GM18951 (cell line): ENCODE data around the gene ADRA2C.

Source experiments
- POLR2A ChIP-seq: IDR thresholded peaks from 4 replicates; pipeline ENCODE4 v1.6.1; 2011; ENCODE audit warnings: mild to moderate bottlenecking; ENCODE audit not compliant: insufficient read length, insufficient read depth; ENCODE audit errors: extremely low read depth
- in situ Hi-C: fragments of 300-500 bp; cut with MboI; formaldehyde crosslinking; loops from one replicate; pipeline ENCODE4 v1.12.0; 2022; ENCODE audit warnings: low sequenced_read_pairs, mixed read lengths, inconsistent platforms; ENCODE audit not compliant: unreplicated experiment

ADRA2C gene

DNA sequence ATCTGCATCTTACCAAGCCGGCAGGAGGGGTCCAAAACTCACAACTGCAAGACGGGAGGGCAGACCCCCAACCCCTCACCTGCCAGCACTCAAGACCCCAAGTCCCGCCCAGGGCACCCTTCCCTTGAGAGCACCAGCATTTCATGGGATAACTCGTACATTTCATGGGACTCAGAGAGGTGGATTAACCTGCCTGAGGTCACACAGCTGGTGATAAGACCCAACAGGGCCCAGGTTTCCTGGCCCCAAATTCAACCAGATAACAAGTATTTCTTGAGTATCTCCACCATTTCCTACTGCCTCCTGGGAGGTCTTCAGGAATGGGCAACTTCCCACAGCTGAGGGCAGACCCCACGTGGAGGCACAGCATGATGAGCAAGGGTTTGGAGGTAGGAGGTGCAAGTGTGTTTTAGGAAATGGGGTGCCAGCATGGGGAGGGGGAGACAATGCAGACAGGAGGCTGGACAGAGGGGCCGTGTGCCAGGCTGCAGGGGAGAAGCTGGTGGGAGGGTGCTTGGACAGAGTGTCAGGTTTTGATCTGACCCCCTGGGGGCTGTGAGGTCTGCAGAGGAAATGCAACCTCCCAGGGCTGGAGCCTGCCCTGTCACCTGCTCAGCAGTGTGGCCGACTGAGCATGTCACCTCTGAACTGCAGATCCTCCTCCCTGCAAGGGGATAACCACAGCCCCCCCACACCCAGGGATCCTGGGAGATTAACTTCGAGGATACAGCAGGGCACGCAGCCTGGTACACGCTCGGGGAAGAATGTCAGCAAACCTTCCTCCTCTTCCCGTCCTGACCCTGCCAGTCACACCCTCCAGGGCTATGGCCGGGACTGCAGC, 4.4 kb downstream of the ADRA2C start:
- TF ChIP-seq POLR2A = no peak
- in situ Hi-C loops = no loop called here

DNA sequence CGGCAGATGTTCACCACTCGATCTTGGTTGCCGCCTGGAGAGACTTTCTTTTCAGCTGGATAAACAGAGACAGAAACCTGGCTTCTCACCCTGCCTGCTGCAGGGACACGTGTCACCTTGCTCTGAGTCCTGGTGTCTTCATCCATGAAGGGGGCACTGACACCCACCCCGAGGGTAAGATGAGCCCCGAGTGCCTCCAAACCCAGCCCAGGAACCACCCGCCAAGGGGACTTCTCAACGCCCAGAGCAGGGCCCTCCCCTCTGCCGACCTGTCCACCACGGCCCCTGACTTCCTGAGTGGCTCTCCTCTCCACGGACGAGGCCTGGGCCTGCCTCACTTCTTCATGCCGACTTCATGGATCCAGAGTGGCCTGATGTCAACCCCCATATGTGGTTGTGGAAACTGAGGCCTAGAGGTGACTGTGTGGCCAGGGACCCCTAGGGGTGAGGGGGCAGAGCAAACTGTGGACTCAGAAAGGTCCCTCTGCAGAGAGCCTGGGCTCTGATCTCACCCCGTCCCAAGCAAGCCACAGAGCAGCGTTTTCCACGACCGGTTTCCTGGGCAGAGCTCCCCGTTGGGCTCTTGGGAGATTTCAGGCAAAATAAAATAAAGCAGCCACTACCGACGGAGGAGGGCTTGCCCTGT, 5.1 kb downstream of the ADRA2C start:
- TF ChIP-seq POLR2A = no peak
- in situ Hi-C loops = no loop called here

DNA sequence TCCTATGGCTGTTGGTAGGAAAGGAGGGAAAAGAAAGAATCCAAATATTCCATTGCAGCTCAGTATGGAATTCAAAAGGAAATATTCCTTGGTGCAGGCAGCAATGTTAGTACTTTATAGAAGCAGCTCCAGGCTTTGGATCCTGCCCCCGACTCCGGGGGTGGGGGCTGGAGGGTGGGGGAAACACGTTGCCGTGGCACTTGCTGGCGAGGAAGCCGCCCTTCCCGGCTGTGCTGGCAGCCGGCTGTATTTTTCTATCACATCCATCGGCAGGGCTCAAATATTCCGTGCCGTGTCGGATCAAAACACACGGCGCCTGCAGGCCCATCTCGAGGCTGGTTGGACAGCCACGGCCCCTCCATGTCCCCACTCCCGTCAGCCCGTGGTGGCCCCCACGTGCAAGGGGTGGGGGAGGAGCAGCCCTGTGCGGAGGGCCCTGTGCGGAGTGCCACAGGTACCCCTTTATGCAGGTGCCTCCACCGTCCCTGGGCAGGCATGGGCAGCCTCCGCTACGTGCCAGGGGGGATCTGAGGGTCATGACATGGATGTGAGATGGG, 5.8 kb downstream of the ADRA2C start:
- in situ Hi-C loops = no loop called here
- no peak for TF ChIP-seq POLR2A

DNA sequence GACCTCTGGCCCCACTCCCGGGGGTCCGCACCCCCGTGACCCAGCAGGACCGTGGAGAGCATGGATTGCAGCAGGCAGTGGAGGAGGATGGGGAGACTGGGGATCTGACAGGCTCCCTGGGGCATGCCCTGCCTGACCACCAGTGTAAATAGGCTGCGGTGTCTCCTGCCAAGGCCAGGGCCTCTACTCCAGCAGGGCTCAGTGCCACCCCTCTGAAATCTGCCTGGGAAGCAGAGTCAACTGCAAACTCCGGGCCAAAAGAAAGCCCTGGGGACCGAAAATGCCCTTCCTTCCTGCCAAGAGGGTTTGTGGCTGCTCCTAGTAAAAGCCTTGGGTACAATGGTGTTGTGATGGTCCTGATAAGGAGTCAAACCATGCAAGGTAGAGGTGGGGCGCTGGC, 6.4 kb downstream of the ADRA2C start:
- no peak for TF ChIP-seq POLR2A
- in situ Hi-C loops = no loop called here

DNA sequence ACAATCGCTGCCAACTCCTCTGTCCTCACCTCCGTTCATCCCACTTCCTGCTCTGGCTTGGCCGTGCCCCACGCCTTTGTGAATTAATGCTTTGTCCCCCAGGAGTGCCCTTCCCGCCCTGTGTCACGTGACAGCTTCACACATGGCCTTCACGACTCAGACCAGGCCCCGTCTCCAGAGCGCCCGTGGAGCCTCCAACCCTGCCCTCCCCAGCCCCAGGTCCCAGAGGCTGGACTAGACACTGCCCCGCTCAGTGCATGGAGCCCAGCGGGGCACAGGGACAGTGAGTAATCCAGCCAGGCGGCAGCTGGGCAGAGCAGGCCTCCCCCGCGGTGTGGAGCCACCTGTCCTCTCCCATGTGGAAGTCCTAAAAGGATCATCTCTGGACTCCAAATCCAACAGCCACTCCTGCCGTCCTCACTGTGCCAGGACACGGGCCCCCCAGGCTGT, 7.4 kb downstream of the ADRA2C start:
- TF ChIP-seq POLR2A = no peak
- in situ Hi-C loops = no loop called here

DNA sequence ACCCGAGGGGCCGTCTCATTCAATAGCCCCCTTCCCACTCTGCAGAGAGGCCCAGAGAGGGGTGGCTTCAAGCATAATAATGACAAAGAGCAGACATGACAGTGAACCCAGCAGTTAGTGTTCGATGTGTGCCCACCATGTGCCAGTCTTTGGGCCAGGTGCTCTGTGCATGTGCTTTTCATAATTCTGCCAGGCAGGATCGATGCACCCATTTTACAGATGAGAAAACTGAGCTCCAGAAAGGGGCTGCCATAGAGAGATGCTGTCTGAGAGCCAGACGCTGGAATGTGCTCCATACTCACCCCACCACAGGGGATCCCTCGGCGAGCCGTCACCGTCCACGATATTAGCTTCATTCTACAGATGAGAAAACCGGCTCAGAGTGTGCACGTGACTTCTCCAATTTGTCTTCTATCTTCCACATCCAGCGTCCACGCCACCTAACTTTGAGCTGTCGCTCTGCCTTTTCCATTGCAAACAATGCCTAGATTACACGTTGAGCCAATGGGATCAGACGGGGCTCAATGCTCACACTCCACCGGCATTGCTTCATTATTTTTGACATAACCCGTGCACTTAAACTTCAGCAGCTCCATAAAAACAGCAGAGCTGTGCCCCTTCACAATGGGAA, 8.2 kb downstream of the ADRA2C start:
- TF ChIP-seq POLR2A = no peak
- in situ Hi-C loops = no loop called here

DNA sequence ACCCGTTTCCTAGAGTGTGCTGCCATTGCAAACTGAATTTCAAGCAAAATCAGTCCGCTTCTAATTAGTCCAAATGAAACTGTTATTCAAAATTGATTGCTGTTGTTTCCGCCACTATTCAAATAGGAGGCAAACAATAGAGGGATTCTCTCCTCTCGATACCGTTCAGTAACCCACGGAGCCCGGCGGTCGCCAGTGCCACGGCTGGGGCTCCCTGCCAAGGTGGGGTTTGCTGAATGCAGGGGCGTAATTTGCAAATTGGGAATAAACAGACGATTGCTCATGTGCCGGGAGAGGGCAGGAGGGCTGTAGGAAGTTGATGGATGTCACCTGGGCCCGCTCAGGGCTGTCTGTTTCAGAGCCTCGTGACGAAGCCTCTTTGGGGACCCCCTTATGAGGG, 8.8 kb downstream of the ADRA2C start:
- TF ChIP-seq POLR2A = no peak
- in situ Hi-C loops = no loop called here

DNA sequence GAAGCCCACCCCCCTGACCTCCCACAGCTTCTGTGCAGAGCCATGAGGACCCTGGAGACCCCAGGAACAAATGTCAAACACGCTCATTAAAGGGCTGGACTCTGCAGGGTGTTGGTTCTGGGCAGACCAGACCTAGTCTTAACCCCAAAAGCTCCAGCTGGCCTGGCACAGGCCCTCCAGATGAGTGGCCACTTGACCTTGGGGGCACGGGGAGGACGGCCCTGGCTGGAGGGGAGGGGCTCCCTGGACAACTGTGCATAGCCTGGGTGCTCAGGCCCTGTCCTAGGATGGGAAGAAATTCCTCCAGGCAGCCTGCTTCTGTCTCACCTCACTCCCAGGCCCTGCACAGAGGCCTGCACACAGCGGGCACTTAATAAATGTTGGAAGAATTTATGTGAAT, 9.4 kb downstream of the ADRA2C start:
- in situ Hi-C loops = no loop called here
- TF ChIP-seq POLR2A = no peak

DNA sequence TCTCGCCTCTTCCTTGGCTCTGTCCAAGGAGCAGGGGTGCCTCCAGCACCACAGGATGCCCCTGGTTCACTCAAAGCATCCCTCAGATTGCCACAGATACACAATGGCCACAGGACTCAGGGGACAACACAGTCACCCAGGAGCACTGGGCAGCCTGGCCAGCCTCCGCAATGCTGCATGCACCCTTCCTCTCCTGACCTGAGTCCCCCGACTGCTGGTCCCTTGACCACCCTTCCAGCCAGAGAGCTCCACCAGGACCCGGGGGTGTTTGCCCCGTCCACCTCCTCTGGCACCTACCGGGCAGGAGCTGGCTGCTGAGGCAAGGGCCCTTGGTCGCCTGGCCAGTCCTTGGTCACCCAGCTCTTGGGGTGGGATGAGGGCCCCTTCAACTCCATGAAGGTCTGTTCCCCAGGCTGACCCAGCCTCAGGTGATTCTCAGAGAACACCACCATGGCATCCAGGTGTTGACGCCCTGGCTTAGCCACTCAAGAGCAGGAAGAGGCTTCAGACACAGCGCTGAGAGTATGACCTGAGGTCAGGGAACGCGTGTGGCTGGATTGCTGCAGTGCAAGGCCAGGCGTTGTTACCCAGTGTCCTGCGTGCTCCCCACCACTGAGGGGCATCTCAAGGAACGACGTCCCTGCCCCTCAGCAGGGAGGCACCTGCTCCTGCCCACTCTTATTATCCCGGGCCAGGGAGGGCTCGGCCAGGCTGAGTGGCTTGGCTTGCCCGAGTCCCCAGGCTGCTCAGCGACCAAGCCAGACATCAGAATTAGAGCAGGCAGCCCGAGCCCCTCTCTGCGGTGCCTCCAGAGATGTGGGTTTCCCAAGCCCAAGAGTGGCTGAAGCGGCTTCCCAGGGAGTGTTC, 10.2 kb downstream of the ADRA2C start:
- in situ Hi-C loops = no loop called here
- no peak for TF ChIP-seq POLR2A

DNA sequence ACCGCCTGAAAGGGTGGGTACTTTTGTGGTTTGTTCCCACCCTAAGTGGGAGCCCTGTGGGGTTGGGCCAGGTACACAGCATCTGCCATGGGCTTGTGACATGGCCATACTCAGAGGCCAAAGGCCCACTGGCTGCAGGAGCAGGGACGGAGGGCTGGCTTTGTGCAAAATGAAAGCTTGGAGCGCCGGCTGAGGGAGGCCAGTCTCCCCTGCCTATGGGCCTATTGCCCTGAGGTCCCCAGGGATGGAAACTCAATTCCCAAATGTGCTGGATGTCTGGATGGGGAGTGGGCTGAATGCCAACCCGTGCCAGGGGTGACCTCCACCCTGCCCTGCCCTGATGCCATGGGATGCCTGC, 10.8 kb downstream of the ADRA2C start:
- in situ Hi-C loops = no loop called here
- no peak for TF ChIP-seq POLR2A

DNA sequence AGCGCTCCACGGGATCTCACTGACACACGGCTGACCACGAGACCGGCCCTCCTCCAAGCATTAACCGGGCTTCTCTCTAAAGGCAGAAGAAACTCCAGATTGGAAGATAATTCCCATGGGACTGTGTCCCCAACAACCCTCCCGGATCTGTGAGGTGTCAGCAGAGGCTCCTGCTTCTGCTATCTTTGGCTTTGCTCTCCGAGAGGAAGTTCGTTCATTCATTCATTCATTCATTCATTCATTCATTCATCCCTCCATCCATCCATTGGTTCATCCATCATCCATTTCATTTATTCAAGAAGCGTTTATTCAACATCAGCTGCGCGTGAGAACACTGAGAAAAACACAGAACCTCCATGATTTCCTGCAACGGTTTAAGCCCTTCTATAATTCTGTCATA, 11.5 kb downstream of the ADRA2C start:
- no peak for TF ChIP-seq POLR2A
- in situ Hi-C loops = no loop called here

DNA sequence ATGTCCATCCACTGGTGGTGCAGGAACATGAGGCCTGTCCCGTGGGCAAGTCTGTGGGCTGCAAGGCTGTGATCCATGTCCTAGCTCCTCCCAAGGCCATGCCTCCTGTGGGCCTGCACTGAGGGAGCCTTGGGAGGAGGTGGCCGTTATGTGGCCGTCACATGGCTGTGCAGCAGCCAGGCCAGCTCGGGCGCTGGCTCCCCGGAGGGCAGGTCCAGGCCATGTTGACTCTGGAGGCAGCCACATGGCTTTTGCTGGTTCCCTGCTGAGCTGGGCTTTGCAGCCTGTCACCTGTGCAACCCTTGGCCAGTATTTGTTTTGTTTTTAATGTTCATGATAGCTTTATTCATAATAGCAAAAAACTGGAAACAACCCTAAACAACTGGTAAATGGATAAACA, 13.3 kb downstream of the ADRA2C start:
- TF ChIP-seq POLR2A = no peak
- in situ Hi-C loops = no loop called here

DNA sequence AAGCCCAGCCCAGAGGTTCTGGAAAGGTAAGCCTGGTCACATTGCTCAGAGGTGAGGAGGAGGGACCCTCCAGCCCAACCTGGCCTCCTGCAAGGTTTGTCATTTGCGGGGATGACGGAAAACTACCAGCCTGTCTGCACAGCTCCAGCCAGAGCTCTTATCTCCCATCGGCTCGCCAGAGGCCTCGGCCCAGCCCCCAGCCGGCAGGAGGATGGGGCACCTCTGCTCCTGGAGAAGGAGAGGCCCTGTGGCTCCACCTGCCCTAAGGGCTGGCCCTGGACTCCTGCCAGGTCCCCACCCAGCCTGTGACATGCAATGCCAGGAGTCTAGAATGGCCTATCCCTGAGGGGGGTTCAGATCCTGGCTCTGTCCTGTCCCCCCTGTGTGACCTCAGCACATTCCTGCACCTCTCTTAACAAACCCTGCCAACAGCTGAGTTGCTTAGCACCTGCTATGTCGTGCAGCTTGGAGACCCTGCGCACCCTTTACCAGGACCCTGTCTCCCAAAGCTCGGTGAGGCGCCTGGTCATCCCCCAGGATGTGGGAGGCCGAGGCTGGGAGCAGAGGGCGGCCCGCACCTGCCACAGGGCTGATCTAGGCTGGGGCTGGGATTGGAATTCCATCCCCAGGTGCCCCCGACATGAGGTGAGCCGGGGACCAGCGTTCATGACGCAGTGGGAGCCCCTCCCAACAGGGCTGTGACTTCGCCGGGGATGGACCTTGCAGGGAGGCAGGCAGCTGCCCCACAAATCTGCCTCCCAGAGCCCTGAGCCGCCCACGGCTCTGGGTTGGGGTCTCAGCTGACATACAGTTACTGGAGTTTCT, 14.4 kb downstream of the ADRA2C start:
- TF ChIP-seq POLR2A = no peak
- in situ Hi-C loops = no loop called here
